Astrocyte of the spinal cord (primary cell): Measurements from ENCODE around the gene CCL28.
"Not testable (repeated sequence)": the region's sequence is repeated elsewhere in the genome, so short reads cannot be mapped to it uniquely, and the experiment has no call there.

Source experiments
- DNase-seq: peaks from one replicate; pipeline ENCODE4 v3.0.0; 2011; ENCODE audit warnings: low read depth, low spot score
- H3K4me3 ChIP-seq: 2 replicates; pipeline ENCODE4 v1.5.1; 2011; ENCODE audit warnings: low read depth, mild to moderate bottlenecking, low read length, moderate library complexity
- CTCF ChIP-seq: IDR thresholded peaks from 2 replicates; pipeline ENCODE4 v1.5.1; 2012; ENCODE audit warnings: low read depth, mild to moderate bottlenecking, low read length, inconsistent platforms
- in situ Hi-C: cut with HindIII; loops from 2 replicates; pipeline ENCODE4 v1.10.0; 2017; ENCODE audit warnings: low sequenced_read_pairs

Gene CCL28

GRCh38 chr5:43369651-43370050, 42.5 kb downstream of the CCL28 start:
- no peak for DNase-seq
- in situ Hi-C loops = no loop called here
- no peak overlapping the region for H3K4me3 ChIP-seq
- TF ChIP-seq CTCF = no peak

GRCh38 chr5:43367909-43368669, 44.1 kb downstream of the CCL28 start:
- peak; percentile 3 for DNase-seq
- in situ Hi-C loops = no loop called here
- no peak overlapping the region for H3K4me3 ChIP-seq

GRCh38 chr5:43367453-43367852, 44.7 kb downstream of the CCL28 start:
- DNase-seq = no peak
- in situ Hi-C loops = no loop called here
- no peak overlapping the region for H3K4me3 ChIP-seq
- no peak for TF ChIP-seq CTCF

More at GRCh38 chr5:43367909-43368669, 44.1 kb downstream of the CCL28 start:
- TF ChIP-seq CTCF = no peak

- in situ Hi-C loops, H3K4me3 ChIP-seq, DNase-seq: not testable (repeated sequence)
These were observed 45.4 kb downstream of the CCL28 start for GRCh38 chr5:43366680-43367246.

- in situ Hi-C loops, DNase-seq, H3K4me3 ChIP-seq: not testable (repeated sequence)
These were observed 47.0 kb downstream of the CCL28 start for GRCh38 chr5:43365155-43365554.

GRCh38 chr5:43363445-43364152, 48.6 kb downstream of the CCL28 start:
- no peak for DNase-seq
- H3K4me3 ChIP-seq = no peak overlapping the region
- in situ Hi-C loops = no loop called here
- TF ChIP-seq CTCF = no peak

GRCh38 chr5:43362725-43363435, 49.3 kb downstream of the CCL28 start:
- no peak for DNase-seq
- TF ChIP-seq CTCF = no peak
- in situ Hi-C loops = no loop called here
- no peak overlapping the region for H3K4me3 ChIP-seq
